GM21529 (cell line): Measurements from ENCODE around the gene BRSK1.

Experiments used
- ATAC-seq: cut with Tn5 transposase; IDR thresholded peaks from one replicate; pipeline ENCODE4 v1.9.1; 2021; ENCODE audit not compliant: unreplicated experiment

Gene BRSK1

DNA sequence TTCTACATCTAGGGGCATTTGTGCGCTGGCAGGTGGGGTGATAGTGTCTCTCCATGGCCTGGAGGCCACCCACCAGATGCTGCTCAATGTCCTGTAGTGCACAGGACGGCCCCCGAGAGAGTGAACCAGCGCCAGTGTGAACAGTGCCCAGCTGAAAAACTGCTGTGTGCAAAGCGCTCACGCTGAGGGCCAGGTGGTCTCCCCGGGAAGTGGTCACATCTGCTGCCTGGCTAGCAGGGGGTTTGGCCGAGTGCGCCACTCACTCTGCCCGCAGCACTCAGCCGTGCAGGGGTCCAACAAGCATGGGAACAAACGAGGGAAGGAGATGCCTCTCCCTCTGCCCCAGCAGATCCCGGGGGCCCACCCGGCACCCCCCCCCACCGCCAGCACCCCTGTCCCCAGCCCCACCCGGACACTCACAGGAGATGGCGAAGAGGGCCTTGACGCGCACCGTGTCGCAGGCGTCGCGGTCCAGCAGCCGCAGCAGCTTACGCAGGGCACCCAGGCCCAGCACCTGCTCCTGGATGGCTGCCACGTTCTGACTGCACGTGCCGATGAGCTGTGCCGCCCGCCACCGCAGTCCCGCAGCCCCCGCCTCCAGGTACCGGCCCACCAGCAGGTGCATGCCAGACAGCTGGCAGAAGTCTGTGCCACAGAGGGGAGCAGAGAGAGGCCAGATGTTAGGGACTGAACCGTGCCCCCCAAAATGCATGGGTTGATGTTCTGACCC, 9.7 kb upstream of the BRSK1 start:
- ATAC-seq = no peak

DNA sequence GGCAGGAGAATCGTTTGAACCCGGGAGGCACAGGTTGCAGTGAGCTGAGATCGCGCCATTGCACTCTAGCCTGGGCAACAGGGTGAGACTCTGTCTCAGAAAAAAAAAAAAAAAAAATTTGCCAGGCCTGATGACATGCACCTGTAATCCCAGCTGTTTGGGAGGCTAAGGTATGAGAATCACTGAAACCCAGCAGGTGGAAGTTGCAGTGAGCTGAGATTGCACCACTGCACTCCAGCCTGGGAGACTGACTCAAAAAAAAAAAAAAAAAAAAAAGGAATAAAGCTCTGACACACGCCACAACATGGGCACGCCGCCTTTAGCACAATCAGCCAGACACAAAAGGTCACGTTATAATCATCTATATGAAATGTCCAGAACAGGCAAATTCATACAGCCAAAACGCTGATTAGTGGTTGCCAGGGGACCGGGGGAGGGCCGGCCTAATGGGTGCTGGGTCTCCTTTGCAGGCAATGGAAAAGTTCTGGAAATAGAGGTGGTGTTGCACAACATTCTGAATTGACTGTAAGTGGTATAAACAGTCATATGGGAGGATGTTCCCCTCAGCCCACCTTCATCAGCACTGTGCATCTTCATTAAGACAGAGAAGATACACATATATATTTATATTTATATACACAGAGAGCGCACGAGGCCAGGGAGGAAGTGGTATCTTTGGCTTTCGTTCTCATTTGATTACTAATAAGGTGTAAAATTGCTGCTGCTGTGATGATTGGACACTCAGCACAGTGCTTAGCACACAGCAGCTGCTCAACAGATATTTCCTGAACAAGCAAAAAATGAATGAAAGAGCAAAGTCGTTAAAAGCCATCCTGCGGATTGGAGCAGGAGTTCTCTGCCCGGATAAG, 7.7 kb upstream of the BRSK1 start:
- peak; percentile 51 for ATAC-seq

DNA sequence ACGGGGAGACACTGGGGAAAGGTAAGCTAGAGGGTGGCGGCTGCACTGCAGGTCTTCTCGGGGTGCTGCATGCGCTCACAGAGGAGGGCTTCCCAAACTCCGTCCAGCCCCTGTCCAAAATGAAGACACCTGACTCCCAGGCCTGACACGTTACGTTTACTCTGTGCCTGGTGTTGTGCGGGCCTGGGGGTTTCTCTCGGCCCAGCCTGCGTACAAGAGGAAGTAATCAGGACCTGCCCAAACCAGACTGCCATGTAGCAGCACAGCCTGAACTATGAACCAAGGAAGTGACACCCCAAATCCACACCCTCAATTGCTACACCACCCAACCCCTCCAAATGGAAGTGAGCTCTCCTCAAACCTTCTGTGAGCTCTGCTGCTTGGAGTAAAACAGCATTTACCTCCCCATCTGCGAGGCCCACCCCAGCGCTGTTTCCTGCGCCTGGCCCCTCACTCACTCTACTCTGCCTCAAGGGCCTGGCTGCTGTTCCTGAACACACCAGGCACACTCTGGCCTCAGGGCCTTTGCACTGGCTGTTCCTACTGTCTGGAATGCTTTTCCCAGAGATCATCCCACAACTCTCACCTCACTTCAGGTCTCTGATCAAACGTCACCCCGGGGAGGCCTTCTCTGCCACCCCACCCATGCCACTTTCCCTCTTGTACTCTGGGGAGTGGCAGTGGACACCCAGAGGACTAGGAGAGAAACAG, 6.9 kb upstream of the BRSK1 start:
- no peak for ATAC-seq

DNA sequence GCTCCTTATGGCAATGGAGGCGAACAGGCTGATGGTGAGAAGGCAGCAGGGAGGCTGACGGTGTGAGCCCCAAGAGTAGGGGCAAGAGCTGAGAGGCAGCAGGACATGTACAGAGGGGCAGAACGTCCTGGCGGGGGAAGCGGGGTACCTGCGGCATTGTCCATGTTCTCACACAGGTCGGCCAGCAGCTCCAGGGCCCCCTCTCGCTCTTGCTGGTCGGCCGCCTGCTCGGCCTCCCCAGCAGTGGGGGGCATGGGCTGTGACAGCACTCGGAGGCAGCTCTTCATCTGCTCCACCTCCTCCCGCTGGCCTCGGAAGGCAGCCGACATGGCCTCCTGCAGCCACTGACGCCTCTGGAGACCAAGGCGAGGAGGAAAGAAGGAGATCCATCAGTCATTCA, 6.3 kb upstream of the BRSK1 start:
- ATAC-seq = no peak

DNA sequence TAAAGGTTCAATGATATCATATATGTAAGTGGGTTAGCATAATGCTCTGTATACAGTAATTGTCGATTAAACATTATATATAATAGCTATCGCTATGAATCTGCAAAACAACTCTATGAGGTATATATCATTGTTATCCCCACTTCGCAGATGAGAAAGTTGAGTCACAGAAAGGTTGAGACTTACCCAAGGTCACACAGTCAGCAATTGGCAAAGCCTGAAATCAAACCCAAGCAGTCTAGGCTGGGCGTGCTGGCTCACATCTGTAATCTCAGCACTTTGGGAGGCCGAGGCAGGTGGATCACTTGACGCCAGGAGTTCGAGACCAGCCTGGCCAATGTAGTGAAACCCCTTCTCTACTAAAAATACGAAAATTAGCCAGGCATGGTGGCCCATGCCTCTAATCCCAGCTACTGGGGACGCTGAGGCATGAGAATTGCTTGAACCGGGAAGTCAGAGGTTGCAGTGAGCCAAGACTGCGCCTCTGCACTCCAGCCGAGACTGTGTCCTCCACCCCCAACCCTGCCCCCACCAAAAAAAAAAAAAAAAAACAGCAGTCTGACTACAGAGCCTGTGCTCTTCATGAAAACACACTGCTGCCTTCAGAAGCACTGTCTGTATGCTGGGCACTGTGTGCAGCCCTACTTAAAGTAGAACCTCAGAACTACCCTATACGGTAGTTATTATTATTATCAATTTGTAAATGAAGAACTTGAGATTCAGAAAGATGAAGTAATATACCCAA, 5.2 kb upstream of the BRSK1 start:
- no peak for ATAC-seq

DNA sequence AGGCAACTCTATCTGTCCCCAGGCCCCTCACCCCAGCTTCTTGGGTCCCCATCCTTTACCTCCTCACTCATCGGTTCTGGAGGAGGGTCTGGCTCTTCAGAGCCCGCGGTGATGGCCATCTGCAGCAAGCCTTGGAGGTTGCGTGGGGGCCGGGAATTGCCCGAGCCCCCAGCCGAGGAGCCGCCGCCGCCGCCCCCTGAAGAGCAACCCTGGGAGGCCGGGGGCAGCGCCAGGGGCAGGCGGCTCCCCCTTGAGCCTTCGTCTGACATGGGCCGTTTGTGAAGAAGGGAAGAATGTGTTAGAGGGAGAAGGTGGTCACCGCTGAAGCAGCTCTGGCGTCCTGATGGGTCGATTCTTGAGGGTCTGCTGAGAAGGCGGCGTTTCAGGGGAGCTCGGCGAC, 4.5 kb upstream of the BRSK1 start:
- no peak for ATAC-seq

DNA sequence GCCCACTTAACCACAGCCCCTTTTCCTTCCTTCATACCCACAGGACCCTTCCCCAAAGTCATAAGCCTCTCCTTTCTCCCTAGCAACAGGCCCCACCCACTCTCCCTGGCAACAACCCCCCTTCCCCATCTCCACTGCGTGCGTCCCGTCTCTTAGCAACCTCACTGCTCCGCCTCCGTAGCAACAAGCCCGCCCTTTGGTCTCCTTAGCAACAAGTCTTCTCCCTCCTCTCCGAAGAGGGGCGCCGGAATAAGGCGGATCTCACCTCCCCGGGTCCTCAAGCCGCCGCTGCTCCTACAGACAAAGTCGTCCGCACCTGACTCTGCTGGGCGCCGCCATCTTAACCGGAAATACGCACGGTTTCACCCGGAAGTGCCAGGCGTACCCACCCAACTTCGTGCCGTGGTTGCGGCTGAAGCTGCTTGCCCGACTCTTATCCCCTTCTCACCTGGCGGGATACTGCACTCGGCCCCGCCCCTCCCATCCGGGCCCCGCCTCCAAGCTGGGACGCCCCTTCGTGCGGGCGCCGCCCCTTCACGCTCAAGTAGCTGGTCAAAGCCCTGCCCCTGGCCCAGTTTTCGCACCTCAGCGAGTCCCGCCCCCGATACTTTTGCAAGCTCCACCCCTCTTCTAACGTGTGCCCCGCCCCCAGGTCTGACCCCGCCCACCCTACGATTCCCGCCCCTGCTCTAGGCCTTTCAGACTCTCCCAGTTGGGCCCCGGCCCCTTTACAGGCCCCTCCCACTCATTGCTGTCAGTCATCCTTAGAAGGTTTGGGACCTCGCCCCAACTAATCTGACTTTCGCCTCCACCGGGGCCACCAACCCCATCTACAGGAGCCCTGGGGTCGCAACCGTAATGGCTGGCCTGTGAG, 3.8 kb upstream of the BRSK1 start, which contains the start of gene HSPBP1:
Gene HSPBP1, minus strand, starts transcription at position 341 of the 874 bp plus-strand sequence. CDS start 502 bp downstream, outside the sequence.
- ATAC-seq = peak; percentile 70

DNA sequence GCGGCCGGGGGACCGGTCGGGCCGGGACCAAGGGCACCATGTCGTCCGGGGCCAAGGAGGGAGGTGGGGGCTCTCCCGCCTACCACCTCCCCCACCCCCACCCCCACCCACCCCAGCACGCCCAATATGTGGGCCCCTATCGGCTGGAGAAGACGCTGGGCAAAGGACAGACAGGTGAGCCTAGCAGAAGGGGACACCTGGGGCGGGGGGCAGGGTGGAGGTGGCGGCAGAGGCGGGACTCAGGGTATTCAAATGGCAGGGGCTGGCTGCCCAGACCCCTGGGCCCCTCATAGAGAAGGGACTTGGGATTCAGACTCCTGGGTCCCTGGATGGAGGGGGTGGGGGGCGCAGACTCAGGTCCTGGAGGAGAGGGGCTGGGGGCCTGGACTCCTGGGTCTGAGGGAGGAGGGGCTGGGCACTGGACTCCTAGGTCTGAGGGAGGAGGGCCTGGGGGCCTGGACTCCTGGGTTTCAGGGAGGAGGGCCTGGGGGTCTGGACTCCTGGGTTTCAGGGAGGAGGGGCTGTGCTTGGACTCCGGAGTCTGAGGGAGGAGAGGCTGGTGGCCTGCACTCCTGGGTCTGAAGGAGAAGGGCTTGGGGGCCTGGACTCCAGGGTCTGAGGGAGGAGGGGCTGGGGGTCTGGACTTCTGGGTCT, 735 bp downstream of the BRSK1 start:
- ATAC-seq = no peak

DNA sequence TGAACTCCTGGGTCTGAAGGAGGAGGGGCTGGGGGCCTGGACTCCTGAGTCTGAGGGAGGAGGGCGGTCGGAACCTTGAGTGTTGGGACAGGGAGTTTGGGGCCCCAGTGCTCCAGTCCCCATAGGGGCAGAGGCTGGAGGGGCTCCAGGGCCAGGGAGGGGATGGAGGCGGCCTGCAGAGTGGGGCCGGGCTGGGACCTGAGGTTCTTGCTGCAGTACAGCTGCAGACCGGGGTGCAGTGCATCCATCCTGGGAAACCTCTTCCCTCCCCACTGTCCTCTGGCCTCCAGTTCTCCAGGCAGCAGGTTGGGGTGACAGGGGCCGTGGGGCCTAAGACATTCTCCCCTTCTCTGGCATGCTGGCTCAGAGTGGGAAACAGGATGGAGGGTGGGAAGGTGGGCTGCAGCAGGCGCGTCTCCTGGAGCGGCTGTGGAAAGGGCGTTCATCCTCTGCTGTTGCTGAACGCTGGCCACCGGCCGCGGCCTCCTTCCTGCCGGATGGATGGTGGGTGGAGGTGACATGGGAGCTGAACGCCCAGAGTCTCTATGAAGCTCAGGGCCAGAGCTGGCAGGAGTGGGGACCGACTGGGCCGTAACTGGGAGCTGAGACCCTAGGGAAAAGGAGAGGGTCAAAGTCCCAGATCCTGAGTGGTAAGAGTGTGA, 1.6 kb downstream of the BRSK1 start:
- no peak for ATAC-seq

DNA sequence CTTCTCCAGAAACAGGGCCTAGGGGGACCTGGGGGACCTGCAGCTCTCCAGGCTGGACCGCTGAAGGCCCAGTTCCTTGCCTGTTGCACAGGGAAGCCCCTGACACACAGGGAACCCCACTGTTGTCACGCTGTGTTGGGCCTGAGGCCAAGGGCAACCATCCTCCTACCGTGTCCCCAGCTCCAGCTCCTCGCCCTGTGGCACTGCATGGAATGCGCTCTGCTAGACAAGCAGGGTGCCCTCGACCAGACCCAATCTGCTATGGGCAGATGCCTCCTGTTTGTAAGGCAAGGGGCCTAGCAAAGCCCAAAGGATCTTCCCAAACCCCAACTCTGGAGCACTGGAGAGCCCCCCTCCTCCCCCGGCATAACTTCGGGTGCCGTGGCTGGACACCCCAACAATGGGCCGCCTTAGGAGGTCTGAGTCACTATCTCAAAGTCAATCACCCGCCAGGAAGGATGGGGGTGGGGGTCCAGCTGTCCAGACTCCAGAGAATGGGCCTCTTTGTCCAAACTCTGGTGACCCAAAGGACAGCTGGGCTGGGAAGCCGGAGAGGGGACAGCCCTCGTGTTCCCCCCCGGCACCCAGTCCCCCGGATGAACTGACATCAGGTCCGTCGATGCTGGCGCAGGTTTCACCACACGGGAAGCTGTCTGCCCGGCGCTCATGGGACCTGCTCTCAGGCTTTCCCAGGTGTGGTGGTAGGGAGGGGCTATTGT, 3.7 kb downstream of the BRSK1 start:
- ATAC-seq = no peak

DNA sequence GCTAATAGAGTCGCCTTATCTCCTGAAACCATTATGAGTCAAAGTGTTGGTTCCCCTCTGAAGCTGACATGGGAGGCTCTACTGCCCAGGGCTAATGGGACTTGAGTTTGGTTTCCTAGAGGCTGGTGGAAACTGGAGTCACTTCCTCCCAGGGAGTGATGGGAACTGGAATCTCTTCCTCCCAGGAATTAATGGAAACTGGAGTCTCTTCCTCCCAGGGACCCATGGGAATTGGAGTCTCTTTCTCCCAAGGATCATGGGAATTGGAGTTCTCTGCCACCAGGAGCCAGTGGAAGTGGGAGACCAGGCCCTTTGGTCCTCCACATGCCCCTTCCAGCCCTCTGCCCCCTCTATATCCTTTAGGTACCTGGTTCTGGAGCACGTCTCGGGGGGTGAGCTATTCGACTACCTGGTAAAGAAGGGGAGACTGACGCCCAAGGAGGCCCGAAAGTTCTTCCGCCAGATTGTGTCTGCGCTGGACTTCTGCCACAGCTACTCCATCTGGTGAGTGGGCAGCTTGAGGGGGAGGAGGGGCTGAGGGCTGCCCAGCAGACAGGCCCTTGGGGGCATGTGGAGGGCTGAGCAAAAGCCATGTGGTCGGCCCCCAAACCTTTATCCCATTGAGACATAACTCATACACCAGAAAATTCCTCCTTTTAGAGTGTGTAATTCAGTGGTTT, 5.5 kb downstream of the BRSK1 start:
- no peak for ATAC-seq

DNA sequence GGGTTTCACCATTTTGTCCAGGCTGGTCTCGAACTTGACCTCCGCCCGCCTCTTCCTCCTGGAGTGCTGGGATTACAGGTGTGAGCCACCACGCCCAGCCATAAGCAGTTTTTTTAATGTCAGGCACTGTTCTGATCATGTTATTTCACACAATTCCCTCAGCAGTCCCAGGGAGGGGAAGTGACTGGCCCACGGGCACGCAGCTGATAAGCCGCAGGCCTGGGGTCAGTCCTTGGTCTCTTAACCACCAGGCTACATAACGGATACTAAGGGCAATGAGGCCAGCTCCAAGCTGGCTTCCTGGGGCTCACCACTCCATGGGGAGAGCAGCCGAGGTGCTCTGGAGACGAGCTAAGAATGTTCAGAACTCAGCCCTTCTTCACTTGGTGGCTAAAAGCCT, 13.5 kb downstream of the BRSK1 start:
- no peak for ATAC-seq

DNA sequence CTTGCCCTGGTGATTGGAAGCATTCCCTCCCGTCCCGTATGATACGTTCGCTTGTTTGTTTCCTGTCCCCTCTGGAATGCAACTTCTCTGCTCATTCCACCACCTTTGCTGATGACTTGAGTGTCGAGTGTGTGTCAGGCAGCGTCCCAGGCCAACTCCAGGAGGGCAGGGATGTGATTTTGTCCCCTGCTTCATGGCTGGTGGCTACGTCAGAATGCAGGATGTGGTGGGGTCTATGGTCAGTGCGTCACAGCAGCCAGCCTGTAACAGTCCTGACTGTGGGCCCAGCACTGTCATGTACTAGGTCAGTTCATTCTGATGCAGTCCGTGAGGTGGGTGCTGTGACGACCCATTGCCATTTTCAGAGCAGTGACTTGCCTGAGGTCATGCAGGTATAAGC, 16.2 kb downstream of the BRSK1 start:
- ATAC-seq = no peak

DNA sequence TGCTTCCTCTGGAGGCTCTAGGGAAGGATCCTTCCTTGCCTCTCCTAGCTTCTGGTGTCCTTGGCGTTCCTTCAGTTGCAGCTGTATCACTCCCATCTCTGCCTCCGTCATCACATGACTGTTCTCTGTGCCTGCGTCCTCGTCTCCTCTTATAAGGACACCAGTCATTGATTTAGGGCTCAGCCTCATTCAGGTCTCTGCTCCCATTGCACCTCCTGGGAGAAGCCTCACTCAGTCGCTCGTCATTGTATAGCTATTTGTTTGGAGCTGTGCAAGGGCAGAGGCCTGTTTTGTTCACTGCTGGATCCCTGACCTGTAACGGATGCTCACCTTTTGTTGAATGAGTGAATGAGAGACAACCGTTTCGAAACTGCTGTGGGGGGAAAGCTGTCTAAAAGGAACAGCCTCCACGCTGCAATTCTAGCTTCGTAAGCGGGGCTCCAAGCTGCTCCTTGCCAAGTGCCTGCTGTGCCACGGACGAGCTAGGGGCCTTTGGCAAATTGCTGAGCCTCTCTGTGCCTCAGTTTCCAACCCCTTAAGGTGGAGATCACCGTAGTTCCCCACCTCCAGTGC, 17.2 kb downstream of the BRSK1 start:
- ATAC-seq = no peak

DNA sequence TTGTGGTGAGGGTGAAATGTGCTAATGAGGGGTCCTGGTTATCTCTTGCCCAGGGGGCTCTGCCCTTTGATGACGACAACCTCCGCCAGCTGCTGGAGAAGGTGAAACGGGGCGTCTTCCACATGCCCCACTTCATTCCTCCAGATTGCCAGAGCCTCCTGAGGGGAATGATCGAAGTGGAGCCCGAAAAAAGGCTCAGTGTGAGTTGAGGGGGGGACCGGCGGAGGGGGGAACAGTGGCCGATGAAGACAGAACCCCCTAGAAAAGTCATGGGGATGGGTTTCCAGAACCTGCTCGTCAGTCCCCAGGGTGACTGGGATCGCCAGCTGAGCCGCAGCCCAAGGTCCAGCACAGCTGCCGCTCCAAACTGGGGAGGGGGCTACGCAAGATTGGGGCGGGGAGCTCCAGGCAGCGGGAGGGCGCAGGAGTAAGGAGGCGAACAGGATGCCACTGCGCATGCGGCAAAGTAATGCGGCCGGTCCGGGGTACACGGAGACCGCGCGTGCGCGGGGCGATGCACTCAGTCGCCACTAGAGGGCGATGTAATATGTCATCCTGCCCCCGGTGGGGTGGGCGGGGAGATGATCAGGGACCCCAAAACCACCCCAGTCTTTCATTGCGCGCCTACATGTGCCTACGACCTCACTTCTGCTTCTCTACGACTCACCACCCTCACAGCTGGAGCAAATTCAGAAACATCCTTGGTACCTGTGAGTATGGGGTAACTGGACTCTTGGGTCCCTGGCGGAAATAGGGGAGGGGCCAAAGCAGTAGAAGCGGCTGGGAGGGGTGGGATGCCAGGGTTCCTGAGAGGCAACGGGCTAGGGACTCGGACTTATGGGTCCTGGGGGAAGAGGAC, 17.9 kb downstream of the BRSK1 start:
- ATAC-seq = peak; percentile 68

DNA sequence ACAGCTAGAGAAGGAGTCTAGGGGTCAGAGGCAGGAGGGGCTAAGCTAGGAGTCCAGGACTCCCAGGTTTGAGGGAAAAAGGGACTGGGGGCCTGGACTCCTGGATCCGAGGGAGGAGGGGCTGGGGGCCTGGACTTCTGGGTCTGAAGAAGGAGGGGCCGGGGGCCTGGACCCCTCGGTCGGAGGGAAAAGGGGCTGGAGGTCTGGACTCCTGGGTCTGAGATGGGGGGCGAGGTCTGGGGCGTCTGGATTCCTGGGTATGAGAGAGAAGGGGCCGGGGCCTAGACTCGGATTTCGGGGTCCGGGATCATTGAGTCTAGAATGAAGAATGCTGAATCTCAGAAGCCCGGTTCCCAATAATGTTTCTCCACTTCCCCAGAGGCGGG, 18.5 kb downstream of the BRSK1 start:
- ATAC-seq = no peak
